Large intestine (tissue), 3 donors: ENCODE results near the gene TROAP. TPM values are rescaled to one million over a fixed set of nuclear protein-coding genes. Genes with fewer than 3 reads are reported as not detected.
"Not testable (repeated sequence)": the region's sequence is repeated elsewhere in the genome, so short reads cannot be mapped to it uniquely, and the experiment has no call there.

Experiments
- DNase-seq, 2 donors: peaks; one replicate each; pipeline versions ENCODE4 v3.0.0 to v3.0.0-alpha.2; 2013
- H3K27ac ChIP-seq: one replicate; pipeline ENCODE4 v1.5.1; 2013; ENCODE audit warnings: low read length
- H3K27me3 ChIP-seq: 2 replicates; pipeline ENCODE4 v1.6.1; 2013; ENCODE audit warnings: low read length; ENCODE audit not compliant: control insufficient read depth, insufficient read depth
- H3K36me3 ChIP-seq: 2 replicates; pipeline ENCODE4 v1.6.1; 2013; ENCODE audit warnings: low read length; ENCODE audit not compliant: control insufficient read depth, insufficient read depth
- H3K4me1 ChIP-seq: one replicate; pipeline ENCODE4 v1.6.1; 2013; ENCODE audit warnings: low read length; ENCODE audit not compliant: control insufficient read depth, insufficient read depth
- H3K4me3 ChIP-seq: one replicate; pipeline ENCODE4 v1.5.1; 2013; ENCODE audit warnings: low read length
- H3K9me3 ChIP-seq: one replicate; pipeline ENCODE4 v1.6.1; 2013; ENCODE audit warnings: mild to moderate bottlenecking, low read depth, low read length, moderate library complexity; ENCODE audit not compliant: control insufficient read depth
- WGBS: methylation state at CpG from one replicate; pipeline ENCODE4 v1.1.5; 2013; ENCODE audit warnings: low lambda C conversion rate; ENCODE audit not compliant: insufficient coverage; 5-methylcytosine and 5-hydroxymethylcytosine counted together
- polyA plus RNA-seq: library from polyadenylated mRNA; unstranded; fragments of 120-200 nt; gene quantifications from one replicate; pipeline ENCODE4 v1.2.1, GENCODE V29; 2013

The TROAP gene
- polyA plus RNA-seq, 1 donor = 15.8 TPM

- WGBS = 80% methylated on average over 3 of the region's 7 CpGs
- no peaks in the 10 kb centered on the region for H3K9me3 ChIP-seq
- no peaks in the 10 kb centered on the region for H3K36me3 ChIP-seq
- H3K27ac ChIP-seq = no peak overlapping the region
- no peaks in the 10 kb centered on the region for H3K4me1 ChIP-seq
- H3K4me3 ChIP-seq = no peak overlapping the region
- H3K27me3 ChIP-seq = peaks cover 15% of the 10 kb centered on the region
- DNase-seq = no peak
These were observed 13.7 kb upstream of the TROAP start for GRCh38 chr12:49309386-49309785.

DNA sequence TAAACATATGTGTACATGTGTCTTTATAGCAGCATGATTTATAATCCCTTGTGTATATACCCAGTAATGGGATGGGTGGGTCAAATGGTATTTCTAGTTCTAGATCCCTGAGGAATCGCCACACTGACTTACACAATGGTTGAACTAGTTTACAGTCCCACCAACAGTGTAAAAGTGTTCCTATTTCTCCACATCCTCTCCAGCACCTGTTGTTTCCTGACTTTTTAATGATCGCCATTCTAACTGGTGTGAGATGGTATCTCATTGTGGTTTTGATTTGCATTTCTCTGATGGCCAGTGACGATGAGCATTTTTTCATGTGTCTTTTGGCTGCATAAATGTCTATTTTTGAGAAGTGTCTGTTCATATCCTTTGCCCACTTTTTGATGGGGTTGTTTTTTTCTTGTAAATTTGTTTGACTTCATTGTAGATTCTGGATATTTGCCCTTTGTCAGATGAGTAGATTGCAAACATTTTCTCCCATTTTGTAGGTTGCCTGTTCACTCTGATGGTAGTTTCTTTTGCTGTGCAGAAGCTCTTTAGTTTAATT lies 12.5 kb upstream of the TROAP start:
- H3K4me3 ChIP-seq, H3K9me3 ChIP-seq, DNase-seq, H3K27ac ChIP-seq, H3K4me1 ChIP-seq, H3K36me3 ChIP-seq: not testable (repeated sequence)
- peaks cover 14% of the 10 kb centered on the region for H3K27me3 ChIP-seq
- no CpG with 5 or more reads among the region's 3 CpGs for WGBS

DNA sequence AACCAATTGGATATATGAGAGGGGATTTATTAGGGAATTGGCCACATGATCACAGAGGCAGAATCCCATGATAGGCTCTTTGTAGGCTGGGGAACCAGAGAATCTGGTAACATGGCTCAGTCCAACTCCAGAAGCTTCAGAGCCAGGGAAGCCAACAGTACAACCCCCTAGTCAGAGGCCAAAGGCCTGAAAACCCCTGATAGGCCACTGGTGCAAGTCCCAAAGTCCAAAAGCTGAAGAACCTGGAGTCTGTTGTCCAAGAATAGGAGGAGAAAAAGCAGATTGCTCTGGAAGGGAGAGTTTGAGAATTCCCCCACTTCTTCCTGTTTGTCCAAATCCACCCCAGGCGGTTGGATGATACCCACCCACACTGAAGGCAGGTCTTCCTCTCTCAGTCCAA lies 8.2 kb upstream of the TROAP start:
- H3K27ac ChIP-seq = no peak overlapping the region
- DNase-seq = peak in 1 of 2 donors; percentile 61
- H3K4me3 ChIP-seq = no peak overlapping the region
- no peaks in the 10 kb centered on the region for H3K9me3 ChIP-seq
- no peaks in the 10 kb centered on the region for H3K36me3 ChIP-seq
- peaks cover 2% of the 10 kb centered on the region for H3K27me3 ChIP-seq
- no peaks in the 10 kb centered on the region for H3K4me1 ChIP-seq
- no CpG with 5 or more reads among the region's 1 CpG for WGBS

DNA sequence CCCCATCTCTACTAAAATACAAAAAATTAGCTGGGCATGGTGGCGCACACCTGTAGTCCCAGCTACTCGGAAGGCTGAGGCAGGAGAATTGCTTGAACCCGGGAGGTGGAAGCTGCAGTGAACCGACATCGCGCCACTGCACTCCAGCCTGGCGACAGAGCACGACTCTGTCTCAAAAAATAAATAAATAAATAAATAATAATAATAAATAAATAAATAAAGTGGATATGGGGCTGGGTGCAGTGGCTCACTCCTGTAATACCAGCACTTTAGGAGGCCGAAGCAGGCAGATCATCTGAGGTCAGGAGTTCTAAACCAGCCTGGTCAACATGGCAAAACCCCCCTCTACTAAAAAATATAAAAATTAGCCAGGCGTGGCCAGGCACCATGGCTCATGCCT lies 5.9 kb upstream of the TROAP start:
- no CpG with 5 or more reads among the region's 10 CpGs for WGBS
- not testable (repeated sequence) for H3K27ac ChIP-seq, DNase-seq, H3K4me1 ChIP-seq, H3K9me3 ChIP-seq, H3K36me3 ChIP-seq, H3K27me3 ChIP-seq, H3K4me3 ChIP-seq

DNA sequence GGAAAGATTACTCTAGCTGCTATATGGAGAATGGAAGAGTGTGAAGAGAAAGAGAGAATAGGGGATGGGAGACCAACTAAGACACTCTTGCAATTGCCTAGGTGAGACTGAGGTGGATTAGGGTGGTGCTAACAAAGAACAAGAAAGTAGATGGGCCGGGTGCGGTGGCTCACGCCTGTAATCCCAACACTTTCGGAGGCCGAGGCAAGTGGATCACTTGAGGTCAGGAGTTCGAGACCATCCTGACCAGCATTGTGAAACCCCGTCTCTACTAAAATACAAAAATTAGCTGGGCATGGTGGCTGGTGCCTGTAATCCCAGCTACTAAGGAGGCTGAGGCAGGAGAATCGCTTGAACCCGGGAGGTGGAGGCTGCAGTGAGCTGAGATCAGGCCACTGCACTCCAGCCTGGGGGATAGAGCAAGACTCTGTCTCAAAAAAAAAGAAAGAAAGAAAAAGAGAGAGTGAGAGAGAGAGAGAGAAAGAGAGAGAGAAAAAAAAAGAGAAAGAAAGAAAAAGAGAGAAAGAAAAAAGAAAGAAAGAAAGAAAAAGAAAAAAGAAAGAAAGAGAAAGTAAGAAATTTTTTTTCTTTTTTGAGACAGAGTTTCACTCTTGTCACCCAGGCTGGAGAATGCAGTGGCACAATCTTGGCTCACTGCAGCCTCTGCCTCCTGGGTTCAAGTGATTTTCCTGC lies 2.5 kb upstream of the TROAP start:
- H3K27me3 ChIP-seq, DNase-seq: not testable (repeated sequence)
- 88% methylated on average over 2 of the region's 9 CpGs for WGBS

GRCh38 chr12:49322367-49322707 lies 718 bp upstream of the TROAP start:
- DNase-seq = no peak
- Histone ChIP-seq H3K27ac (no peak overlapping the region), H3K4me1 (peaks cover 6% of the 10 kb centered on the region), H3K27me3 (no peaks in the 10 kb centered on the region), H3K4me3 (peak overlapping the region; percentile 73), H3K36me3 (peaks cover 3% of the 10 kb centered on the region), H3K9me3 (no peaks in the 10 kb centered on the region)
- no CpG with 5 or more reads among the region's 12 CpGs for WGBS

More for the DNA sequence above, 2.5 kb upstream of the TROAP start:
- H3K4me1 ChIP-seq, H3K27ac ChIP-seq, H3K9me3 ChIP-seq, H3K4me3 ChIP-seq, H3K36me3 ChIP-seq: not testable (repeated sequence)

GRCh38 chr12:49323524-49324097 lies 556 bp downstream of the TROAP start:
- H3K27ac ChIP-seq = no peak overlapping the region
- H3K9me3 ChIP-seq = no peaks in the 10 kb centered on the region
- no peaks in the 10 kb centered on the region for H3K27me3 ChIP-seq
- H3K4me1 ChIP-seq = peaks cover 6% of the 10 kb centered on the region
- peaks cover 3% of the 10 kb centered on the region for H3K36me3 ChIP-seq
- WGBS = no CpG with 5 or more reads among the region's 19 CpGs
- H3K4me3 ChIP-seq = peak overlapping the region; percentile 73
- DNase-seq = no peak

DNA sequence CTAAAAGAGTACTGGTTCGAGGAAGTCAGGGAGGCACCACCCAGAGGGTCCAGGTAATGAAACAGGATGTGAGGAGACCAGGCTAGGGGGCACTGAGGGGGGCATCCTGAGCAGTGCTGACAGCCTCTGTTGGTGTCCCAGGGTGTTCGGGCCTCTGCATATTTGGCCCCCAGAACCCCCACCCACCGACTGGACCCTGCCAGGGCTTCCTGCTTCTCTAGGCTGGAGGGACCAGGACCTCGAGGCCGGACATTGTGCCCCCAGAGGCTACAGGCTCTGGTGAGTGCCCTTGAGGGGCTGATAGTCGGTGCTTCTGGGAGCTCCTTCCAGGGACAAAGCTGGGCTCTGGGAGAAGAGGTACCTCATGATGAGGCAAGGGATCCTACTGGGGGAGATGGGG lies 2.6 kb downstream of the TROAP start:
- H3K4me3 ChIP-seq = no peak overlapping the region
- no peaks in the 10 kb centered on the region for H3K27me3 ChIP-seq
- DNase-seq = no peak
- WGBS = no CpG with 5 or more reads among the region's 6 CpGs
- peaks cover 10% of the 10 kb centered on the region for H3K36me3 ChIP-seq
- H3K27ac ChIP-seq = no peak overlapping the region
- H3K4me1 ChIP-seq = peaks cover 6% of the 10 kb centered on the region
- H3K9me3 ChIP-seq = no peaks in the 10 kb centered on the region

DNA sequence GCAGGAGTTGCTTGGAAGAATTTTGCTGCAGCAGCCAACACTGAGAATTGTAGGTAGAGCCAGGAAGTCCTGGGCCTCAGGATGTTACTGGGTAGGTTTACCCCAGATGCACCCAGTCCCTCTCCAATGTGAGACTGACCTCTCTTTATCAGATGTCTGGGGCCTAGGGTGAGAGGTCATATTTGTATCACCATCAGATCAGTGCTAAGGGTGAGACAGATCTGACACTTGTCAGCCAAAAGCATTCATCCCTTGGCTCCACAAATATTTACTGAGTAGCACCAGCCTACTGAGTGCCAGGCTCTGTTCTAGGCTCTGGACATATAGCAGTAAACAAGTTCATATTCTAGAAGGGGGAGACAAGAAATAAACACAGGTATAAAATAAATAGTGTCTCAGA lies 4.3 kb downstream of the TROAP start:
- no peak overlapping the region for H3K4me3 ChIP-seq
- H3K4me1 ChIP-seq = peaks cover 21% of the 10 kb centered on the region
- DNase-seq = no peak
- H3K27me3 ChIP-seq = peaks cover 2% of the 10 kb centered on the region
- peaks cover 12% of the 10 kb centered on the region for H3K36me3 ChIP-seq
- no peaks in the 10 kb centered on the region for H3K9me3 ChIP-seq
- no peak overlapping the region for H3K27ac ChIP-seq

GRCh38 chr12:49327887-49328286 lies 4.8 kb downstream of the TROAP start:
- H3K36me3 ChIP-seq = peaks cover 12% of the 10 kb centered on the region
- peaks cover 2% of the 10 kb centered on the region for H3K9me3 ChIP-seq
- peaks cover 7% of the 10 kb centered on the region for H3K27me3 ChIP-seq
- H3K4me3 ChIP-seq = no peak overlapping the region
- H3K4me1 ChIP-seq = peaks cover 21% of the 10 kb centered on the region
- DNase-seq = no peak
- 93% methylated on average over 2 of the region's 2 CpGs for WGBS
- no peak overlapping the region for H3K27ac ChIP-seq

GRCh38 chr12:49328816-49329215 lies 5.8 kb downstream of the TROAP start:
- H3K4me3 ChIP-seq = no peak overlapping the region
- peaks cover 20% of the 10 kb centered on the region for H3K4me1 ChIP-seq
- WGBS = no CpG with 5 or more reads among the region's 12 CpGs
- H3K27ac ChIP-seq = no peak overlapping the region
- DNase-seq = no peak
- H3K36me3 ChIP-seq = peaks cover 12% of the 10 kb centered on the region
- peaks cover 6% of the 10 kb centered on the region for H3K9me3 ChIP-seq
- peaks cover 17% of the 10 kb centered on the region for H3K27me3 ChIP-seq
